Measurements from ENCODE around the gene FRAT2. TPM values are rescaled to one million over a fixed set of nuclear protein-coding genes. Genes with fewer than 3 reads are reported as not detected.

Gene FRAT2
- total and polyA plus RNA-seq, 2 of the 13 experiments (the other 11 are each of a cell fraction or from before 2014, with no cell fraction given): 7.2 to 14.1 TPM

GRCh38 chr10:97328646-97329453 is 5.7 kb downstream of the FRAT2 start (continued):
- TF ChIP-seq ZBTB25 (CRISPR knock-in tag; IDR thresholded peaks at IDR 0.05) (no peak), CEBPB (IDR thresholded peaks at IDR 0.05; ENCODE audit: borderline replicate concordance, low read depth, low read length) (no peak), ZNF407 (CRISPR knock-in tag; IDR thresholded peaks at IDR 0.05; ENCODE audit: not compliant biosample characterization) (no peak), SMARCC2 (IDR thresholded peaks at IDR 0.05) (no peak), KLF16 (CRISPR knock-in tag; IDR thresholded peaks at IDR 0.05) (peak in 1 of 2 experiments; percentile 71; a peak in 1 of 4 replicates), NR1H2 (CRISPR knock-in tag; IDR thresholded peaks at IDR 0.05; ENCODE audit: borderline replicate concordance, low read depth) (no peak), JUN (CRISPR knock-in tag; IDR thresholded peaks at IDR 0.05) (no peak), ZNF274 (CRISPR knock-in tag; IDR thresholded peaks at IDR 0.05) (no peak), SYNCRIP (IDR thresholded peaks at IDR 0.05; ENCODE audit: insufficient read depth, low read depth, low read length) (no peak), RAD21 (CRISPR knock-in tag; IDR thresholded peaks at IDR 0.05) (no peak), ESRRA (CRISPR knock-in tag; IDR thresholded peaks at IDR 0.05; ENCODE audit: low read depth) (no peak; the same call in 1 of the 2 replicates), HNRNPH1 (optimal IDR thresholded peaks at IDR 0.05; ENCODE audit: low read depth, low read length) (no peak), ZNF484 (CRISPR knock-in tag; IDR thresholded peaks at IDR 0.05; ENCODE audit: borderline replicate concordance, low read depth) (no peak), PCBP1 (IDR thresholded peaks at IDR 0.05; ENCODE audit: borderline replicate concordance, low read depth, low read length) (no peak), RAD51 (IDR thresholded peaks at IDR 0.05; ENCODE audit: borderline replicate concordance) (no peak), AHR (CRISPR knock-in tag; IDR thresholded peaks at IDR 0.05) (no peak), MXI1 (IDR thresholded peaks at IDR 0.05; ENCODE audit: borderline replicate concordance, low read depth, low read length) (no peak), ATF5 (CRISPR knock-in tag; IDR thresholded peaks at IDR 0.05; ENCODE audit: low read depth) (no peak)
